Measurements from ENCODE around the gene S1PR4. TPM values are rescaled to one million over a fixed set of nuclear protein-coding genes. Genes with fewer than 3 reads are reported as not detected.
"Not testable (repeated sequence)": the region's sequence is repeated elsewhere in the genome, so short reads cannot be mapped to it uniquely, and the experiment has no call there.

S1PR4 gene
- total RNA-seq, 1 donor from 2014 or later = 0.27 TPM

DNA sequence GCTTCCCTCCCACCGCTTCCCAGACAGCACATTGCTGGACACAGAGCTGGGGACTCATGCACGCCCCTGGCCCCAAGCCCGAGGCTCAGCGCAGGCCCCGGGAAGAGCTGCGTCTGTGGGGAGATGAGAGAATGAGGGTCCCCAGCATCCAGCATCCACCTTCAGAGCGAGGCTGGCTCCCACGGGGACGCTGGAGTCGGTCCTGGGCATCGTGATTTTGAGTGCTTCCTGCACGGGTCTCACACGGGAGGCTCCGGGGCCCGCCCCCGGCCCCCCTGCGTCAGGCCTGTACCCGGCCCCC is 11.9 kb downstream of the S1PR4 start:
- no peak for ATAC-seq (ENCODE audit: poor library complexity)
- DNase-seq = no peak
- intact Hi-C loops (cut with DNase I) = no loop called here

DNA sequence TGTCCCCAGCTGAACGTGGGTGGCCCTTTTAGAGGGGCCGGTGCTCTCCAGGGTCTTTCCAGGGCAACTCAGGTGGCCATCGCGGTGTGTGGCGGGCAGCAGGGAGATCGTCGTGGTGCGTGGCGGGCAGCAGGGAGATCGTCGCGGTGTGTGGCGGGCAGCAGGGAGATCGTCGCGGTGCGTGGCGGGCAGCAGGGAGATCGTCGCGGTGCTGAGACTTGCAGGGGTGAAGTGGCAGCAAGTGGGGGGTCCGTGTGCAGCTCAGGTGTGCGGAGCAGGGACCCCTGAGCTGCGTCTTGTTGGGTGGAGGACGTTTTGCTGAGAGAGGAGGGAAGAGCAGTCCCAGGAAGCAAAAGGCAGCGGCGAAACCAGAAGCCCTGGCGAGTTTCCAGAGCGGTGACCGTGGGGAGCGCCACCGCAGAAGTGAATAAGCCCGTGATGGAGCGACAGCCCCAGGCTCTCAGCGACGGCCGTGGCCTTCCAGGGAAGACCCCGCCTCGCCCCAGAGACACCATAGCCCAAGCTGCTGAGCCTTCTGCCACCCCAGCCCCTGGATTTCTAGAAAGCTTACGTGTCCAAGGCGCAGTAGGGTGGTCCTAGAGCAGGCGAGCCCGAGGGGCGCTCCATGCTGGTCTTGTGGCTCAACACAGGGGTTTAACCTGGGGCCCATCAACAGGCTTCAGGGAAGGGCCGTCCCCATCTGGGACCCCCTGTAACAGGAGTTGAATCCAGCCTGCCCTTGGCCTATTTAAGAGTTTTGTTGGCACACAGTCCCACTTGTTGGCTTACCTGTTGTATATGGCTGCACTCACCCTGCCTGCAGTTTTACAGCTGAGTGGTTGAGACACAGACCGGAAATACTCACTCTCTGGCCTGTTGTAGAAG is 12.6 kb downstream of the S1PR4 start:
- DNase-seq (no peak), ATAC-seq (ENCODE audit: poor library complexity) (no peak)
- intact Hi-C loops (cut with DNase I) = no loop called here

DNA sequence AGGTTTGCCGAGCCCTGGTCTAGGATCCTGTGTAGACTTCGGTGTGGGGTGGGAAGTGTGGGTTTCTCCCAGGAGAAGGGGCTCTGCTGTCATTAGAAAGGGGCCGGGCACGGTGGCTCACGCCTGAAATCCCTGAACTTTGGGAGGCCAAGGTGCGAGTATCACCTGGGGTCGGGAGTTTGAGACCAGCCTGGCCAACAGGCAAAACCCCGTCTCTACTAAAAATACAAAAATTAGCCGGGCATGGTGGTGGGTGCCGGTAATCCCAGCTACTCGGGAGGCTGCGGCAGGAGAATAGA is 13.2 kb downstream of the S1PR4 start:
- DNase-seq; ATAC-seq (ENCODE audit: poor library complexity); intact Hi-C loops (cut with DNase I): not testable (repeated sequence)

DNA sequence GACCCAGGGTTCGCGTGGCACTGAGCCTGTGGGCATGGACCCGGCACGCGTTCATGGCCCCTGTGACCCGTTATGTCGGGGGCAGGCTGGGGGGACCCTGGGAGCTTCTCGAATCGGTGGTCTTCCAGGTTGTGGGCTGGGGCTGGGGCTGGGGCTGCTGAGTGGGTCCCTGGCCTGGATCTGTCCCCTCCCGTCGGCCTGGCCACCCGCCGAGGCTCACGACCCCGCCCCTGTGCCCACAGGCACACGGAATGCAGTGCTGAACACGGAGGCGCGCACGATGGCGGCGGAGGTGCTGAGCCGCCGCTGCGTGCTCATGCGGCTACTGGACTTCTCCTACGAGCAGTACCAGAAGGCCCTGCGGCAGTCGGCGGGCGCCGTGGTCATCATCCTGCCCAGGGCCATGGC is 13.7 kb downstream of the S1PR4 start:
- intact Hi-C loops (cut with DNase I) = no loop called here
- DNase-seq (no peak), ATAC-seq (ENCODE audit: poor library complexity) (no peak)

DNA sequence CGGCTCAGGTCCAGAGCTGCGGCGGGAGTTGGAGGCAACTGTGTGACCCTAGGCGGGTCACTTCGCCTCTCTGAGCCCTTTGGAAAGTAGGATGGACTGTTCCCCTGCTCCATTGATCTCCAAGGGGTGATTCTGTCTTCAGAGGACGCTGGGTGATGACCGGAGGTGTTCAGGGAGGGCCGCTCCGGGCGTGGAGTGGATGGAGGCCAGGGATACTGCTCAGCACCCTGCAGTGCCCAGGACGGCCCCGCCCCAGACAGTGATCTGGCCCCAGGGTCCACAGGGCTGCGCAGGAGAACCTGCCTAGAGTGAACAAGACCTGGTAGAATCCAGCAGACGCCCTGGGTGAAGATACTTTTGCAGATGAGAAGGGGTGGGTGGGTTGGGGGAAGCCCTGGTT is 14.1 kb downstream of the S1PR4 start:
- intact Hi-C loops (cut with DNase I) = no loop called here
- ATAC-seq (ENCODE audit: poor library complexity) (no peak), DNase-seq (no peak)

DNA sequence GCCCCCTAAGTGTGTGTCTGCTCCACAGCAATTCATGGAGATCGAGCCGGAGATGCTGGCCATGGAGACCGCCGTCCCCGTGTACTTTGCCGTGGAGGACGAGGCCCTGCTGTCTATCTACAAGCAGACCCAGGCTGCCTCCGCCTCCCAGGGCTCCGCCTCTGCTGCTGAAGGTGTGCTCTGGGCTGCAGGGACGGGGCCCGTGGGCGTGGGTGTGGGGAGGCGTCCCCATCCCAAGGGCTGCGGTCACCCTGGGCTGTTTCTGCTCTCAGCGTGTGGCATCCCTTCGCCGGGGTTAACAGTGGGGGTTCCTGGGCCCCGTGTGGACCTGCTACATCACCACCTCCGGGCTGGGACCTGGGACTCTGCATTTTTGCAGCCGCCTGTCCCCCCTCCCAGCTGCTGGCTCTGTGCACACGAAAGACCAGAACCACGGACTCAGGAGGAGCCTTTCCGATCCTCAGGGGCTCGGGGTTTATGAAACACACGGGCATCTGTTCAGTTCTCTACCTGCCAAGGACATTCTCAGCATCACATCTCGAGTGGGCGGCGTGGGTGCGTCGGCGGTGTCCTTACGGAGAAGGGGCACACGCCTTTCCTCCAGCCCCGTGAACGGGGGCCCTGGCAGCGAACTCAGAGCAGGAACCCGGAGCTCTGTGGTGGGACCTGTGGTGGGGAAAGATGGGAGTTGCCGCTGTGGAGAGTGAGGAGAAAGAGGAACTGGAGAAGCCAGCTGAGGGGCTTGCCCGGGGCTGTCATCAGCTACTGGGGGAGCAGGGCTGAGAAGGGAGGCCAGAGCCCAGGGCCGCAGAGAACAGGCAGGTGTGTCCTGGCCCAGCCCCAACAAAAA is 14.9 kb downstream of the S1PR4 start:
- ATAC-seq (ENCODE audit: poor library complexity) (no peak), DNase-seq (no peak)
- intact Hi-C loops (cut with DNase I) = no loop called here

DNA sequence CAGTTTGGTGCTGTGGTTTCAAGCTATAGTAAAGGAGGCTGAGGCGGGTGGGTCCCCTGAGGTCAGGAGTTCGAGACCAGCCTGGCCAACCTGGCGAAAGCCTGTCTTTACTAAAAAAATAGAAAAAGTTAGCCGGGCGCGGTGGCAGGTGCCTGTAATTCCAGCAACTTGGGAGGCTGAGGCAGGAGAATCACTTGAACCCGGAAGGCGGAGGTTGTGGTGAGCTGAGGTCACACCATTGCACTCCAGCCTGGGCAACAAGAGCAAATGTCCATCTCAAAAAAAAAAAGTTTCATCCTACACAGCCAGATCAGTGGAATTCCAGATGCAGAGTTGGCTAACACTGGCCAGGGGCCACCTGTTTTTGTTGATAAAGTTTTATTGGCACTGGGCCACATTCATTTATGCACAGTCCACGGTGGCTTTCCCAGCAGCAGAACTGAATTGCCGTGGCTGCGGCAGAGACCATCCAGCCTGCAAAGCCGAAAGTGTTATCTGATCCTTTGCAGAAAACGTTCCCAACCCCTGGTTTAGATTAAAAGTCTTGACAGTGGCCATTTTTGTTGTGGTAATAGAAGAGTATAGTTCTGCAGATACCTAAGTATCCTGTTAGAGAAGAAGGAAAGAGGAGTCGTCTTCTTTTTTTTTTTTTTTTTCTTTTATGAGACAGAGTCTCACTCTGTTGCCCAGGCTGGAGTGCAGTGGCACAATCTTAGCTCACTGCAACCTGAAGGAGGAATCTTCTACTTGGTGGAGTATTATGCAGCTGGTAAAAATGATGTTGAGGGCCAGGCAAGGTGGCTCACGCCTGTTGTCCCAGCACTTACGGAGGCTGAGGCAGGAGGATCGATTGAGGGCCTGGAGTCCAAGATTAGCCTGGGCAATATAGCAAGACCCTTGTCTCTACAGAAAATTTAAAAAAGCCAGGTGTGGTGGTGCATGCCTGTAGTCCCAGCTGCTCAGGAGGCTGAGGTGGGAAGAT is 15.8 kb downstream of the S1PR4 start:
- DNase-seq = no peak
- intact Hi-C loops (cut with DNase I) = no loop called here
- no peak for ATAC-seq (ENCODE audit: poor library complexity)

DNA sequence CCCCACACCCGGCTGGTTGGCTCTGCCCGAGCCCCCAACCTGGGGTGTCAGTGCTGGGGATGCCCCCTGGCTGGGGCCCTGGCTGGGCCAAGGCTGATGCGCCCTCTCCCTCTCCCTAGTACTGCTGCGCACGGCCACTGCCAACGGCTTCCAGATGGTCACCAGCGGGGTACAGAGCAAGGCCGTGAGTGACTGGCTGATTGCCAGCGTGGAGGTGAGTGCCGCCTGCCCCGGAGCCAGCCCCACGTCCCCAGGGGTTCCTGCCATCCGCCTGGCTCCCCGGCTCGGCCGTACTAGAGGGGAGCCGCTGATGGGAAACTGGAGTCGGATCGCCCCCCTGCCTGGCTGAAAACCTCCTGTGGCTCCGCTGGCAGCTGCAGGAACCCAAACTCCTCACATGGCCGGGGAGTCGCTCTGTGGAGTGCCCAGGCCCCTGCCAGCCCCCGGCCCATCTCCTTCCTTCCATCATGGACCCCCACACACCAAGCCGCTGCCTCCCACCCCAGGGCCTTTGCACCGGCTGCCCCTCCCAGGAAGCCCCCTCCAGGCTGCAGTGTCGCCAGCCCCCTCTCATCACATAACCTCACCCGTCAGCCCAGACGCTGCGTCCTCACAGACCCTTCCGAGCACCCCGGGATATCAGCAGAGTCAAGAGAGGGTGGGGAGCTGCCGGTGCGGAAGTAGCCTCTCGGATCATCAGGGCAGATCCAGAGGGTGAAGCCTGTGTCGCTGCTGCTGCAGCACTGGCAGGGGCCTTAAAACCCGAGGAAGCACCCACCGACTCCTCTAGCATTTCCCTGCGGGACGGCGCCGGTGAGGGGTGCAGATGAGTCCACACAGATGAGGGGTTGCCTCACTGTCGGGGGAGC is 17.7 kb downstream of the S1PR4 start:
- intact Hi-C loops (cut with DNase I) = no loop called here

DNA sequence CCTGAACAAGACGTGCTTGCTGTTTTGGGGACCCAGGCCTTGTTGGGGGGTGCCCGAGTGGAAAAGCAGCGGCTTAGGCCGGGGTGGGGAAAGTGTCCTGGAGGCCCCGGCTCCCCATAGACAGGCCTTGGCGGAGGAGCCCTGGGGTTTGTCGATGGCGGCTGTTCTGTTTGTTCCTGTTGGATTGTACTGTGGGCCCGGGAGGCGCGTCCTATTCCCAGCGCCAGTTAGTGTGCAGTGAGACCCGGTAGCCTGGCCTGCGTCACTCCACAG is 18.3 kb downstream of the S1PR4 start:
- DNase-seq = no peak
- intact Hi-C loops (cut with DNase I) = no loop called here
- ATAC-seq (ENCODE audit: poor library complexity) = no peak

More for the DNA sequence above, 17.7 kb downstream of the S1PR4 start:
- ATAC-seq (ENCODE audit: poor library complexity) (no peak), DNase-seq (no peak)

DNA sequence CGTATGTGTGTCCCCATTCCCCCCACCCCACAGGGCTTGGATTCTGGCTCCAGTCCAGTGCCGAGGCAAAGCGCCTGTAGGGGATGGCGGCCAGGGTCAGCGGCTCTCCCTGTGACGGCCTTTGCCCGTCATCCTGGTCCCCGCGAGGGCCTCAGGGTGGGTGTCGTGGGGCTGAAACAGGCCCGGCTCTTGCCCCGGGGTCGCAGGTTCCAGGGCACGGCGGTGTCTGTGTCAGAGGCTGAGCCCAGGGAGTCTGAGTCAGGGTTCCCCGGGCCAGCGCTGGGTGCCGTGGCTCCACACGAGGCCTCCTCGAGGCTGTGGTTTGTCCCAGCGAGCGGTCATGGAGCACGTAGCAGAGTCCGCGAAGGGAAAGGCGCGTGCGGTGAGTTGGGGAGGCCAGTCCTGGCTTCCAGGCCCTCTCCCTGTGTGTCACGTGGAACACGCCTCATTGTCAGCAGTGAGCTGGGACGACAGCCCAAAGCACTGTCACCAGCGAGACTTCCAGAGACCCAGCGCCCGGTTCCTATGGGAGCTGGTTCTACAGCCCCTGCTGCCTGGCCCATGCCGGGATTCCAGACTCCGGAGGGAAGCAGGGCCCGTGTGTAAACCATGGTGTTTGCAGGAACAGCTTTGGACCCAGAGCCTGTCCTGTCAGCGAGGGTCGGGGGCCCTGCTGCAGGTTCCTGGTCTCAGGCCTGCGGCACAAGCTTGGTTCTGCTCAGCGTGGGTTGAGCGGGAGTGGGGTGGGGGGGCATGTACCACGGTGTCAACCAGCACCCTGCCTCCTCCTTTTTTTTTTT is 20.5 kb downstream of the S1PR4 start:
- ATAC-seq (ENCODE audit: poor library complexity) = no peak
- intact Hi-C loops (cut with DNase I) = no loop called here
- DNase-seq = no peak

DNA sequence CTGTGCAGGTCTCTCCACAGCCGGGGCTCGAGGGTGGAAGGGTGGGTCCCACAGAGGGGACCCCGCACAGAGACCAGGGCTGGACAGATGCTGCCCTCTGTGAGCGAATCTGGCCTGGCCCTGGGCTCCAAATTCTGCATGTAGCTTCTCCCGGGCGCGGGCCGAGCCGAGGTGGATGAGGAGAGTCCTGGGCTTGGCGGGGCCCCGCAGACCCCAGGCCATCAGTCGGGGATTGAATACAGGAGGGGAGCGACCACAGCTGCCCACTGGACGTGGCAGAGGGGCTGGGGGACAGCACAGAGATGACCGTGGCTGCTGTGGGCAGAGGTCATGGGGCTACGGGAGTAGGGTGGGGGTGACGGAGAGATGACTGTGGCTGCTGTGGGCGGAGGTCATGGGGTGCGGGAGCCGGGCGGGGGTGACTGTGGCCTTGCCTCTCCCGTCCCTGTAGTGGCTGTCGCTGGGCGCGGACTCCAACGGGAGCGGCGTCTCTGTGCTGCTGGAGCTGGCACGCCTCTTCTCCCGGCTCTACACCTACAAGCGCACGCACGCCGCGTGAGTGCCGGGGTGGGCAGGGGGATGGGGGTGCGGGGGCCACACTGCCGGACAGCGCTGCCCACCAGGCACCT is 22.6 kb downstream of the S1PR4 start:
- intact Hi-C loops (cut with DNase I) = no loop called here
- ATAC-seq (ENCODE audit: poor library complexity) (no peak), DNase-seq (no peak)

DNA sequence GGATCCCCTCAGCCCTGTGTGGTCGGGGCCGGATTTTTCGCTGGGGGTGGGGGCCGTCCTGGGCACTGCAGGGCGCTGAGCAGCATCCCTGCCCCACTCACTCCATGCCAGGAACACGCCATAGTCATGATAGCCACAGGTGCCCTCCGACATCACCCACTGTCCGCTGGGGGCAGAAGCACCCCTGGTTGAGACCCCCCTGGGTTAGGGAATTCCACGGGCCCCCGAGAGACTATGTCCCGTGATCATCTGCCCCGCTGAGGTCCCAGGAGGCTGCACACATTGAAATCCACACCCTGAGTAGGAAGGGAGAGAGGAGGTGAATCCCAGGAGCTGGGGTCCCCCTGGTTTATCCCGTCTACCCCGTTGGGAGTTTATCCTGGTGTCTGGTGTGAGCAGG is 23.3 kb downstream of the S1PR4 start:
- intact Hi-C loops (cut with DNase I) = no loop called here
- ATAC-seq (ENCODE audit: poor library complexity) (no peak), DNase-seq (no peak)

DNA sequence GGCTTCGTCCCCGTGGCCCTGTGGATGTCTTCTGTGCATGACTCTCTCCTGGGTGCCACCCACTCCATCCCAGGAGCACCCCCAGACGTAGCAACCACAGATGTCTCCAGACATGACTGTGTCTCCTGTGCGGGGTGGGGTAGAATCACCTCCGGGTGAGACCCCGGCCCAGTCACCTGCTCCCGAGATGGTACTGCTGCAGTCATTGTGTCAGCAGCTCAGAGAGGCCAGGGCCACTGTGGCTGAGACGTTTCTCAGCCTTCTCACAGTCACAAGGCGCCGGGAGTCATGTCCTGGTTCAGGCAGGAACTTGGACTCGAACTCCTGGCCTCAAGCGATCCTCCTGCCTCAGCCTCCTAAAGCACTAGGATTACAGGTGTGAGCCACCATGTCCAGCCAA is 23.8 kb downstream of the S1PR4 start:
- DNase-seq (no peak), ATAC-seq (ENCODE audit: poor library complexity) (no peak)
- intact Hi-C loops (cut with DNase I) = no loop called here

DNA sequence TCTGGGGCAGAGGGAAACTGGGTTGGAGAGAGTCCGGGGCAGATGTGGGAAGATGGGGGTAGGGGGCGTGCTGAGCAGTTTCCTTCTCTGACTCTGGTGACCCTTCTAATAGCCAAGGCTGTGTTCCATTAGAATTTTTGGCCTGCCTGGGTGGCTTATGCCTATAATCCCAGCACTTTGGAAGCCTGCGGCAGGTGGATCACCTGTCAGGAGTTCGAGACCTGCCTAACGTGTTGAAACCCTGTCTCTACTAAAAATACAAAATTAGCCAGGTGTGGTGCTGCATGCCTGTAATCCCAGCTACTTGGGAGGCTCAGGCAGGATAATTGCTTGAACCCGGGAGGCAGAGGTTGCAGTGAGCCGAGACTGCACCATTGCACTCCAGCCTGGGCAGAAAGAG is 24.3 kb downstream of the S1PR4 start:
- intact Hi-C loops (cut with DNase I) = not testable (repeated sequence)

DNA sequence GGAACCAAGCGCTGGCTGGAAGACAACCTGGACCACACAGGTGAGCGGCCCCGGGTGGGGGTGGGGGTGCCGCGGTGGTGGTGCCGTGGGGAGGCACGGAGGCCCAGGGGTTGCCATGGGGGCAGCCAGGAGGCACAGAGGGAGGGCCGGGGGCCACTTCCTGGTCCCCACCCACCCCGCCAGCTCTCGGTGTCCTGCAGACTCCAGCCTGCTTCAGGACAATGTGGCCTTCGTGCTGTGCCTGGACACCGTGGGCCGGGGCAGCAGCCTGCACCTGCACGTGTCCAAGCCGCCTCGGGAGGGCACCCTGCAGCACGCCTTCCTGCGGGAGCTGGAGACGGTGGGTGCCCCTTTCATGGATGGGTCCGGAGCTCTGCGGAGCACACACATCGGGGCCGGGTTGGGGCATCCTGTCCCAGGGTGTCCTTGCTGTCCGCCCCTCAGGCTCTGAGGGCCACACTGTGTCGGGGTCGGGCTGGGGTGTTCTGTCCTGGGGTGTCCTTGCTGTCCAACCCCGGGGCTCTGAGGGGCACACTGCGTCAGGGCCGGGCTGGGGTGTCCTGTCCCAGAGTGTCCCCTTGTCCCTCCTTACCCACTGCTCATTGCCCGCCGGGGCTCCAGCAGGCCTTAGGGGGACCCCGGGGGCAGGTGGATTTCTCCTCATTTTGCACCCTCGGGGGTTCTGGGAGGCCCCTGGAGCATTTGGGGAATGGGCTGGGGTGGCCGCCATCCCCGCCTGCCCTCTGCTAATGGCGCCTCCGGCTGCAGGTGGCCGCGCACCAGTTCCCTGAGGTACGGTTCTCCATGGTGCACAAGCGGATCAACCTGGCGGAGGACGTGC is 25.5 kb downstream of the S1PR4 start:
- ATAC-seq (ENCODE audit: poor library complexity) (no peak), DNase-seq (no peak)
- intact Hi-C loops (cut with DNase I) = no loop called here

More for the DNA sequence above, 24.3 kb downstream of the S1PR4 start:
- ATAC-seq (ENCODE audit: poor library complexity); DNase-seq: not testable (repeated sequence)

DNA sequence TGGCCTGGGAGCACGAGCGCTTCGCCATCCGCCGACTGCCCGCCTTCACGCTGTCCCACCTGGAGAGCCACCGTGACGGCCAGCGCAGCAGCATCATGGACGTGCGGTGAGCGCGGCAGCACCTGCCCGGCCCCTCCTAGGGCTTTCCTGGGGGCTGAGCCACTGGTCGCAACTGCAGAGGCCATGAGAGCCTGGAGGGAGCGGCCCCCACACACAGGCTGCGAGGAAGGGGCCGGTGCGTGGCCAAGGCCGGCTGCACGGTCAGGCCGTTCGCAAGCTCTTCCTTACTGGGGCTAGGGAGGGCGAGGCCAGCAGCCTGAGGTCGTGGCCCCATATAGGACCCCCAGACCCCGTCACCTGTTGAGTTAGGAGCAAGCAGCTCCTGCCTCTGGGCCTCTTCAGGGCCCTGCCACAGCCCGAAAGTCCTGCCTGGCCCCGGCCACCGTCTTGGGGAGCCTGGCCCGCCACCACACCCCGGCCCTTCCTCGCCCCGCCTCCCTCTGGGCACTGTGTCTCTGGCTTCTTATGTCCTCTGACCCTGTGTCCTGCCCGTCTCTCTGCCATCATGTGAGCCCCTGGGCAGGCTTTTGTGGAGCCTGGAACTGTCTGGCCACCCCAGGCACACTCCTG is 26.2 kb downstream of the S1PR4 start:
- no peak for DNase-seq
- intact Hi-C loops (cut with DNase I) = no loop called here
- ATAC-seq (ENCODE audit: poor library complexity) = no peak

Data from Right ventricle myocardium superior (tissue), 1 donor.